ENCODE results near the gene PBRM1. TPM values are rescaled to one million over a fixed set of nuclear protein-coding genes. Genes with fewer than 3 reads are reported as not detected.
A peak's percentile ranks its signal among the peaks of the same experiment; 100 is the strongest.

Gene PBRM1
- total RNA-seq, 1 donor from 2014 or later: 51.5 TPM

GRCh38 chr3:52532838-52533622 is 152.7 kb downstream of the PBRM1 start:
- DNase-seq (ENCODE audit: low read depth): no peak
- H3K4me3 ChIP-seq (ENCODE audit: low read depth, low read length): peak overlapping the region; percentile 77
- no peak for TF ChIP-seq CTCF (conservative IDR thresholded peaks at IDR 0.05; ENCODE audit: low read depth, low read length)

GRCh38 chr3:52532517-52532837 is 153.2 kb downstream of the PBRM1 start:
- DNase-seq (ENCODE audit: low read depth): no peak
- no peak for TF ChIP-seq CTCF (conservative IDR thresholded peaks at IDR 0.05; ENCODE audit: low read depth, low read length)

GRCh38 chr3:52531860-52532516 is 153.7 kb downstream of the PBRM1 start:
- no peak for TF ChIP-seq CTCF (conservative IDR thresholded peaks at IDR 0.05; ENCODE audit: low read depth, low read length)
- H3K4me3 ChIP-seq (ENCODE audit: low read depth, low read length): peak overlapping the region; percentile 77
- DNase-seq (ENCODE audit: low read depth): no peak

More at GRCh38 chr3:52532517-52532837, 153.2 kb downstream of the PBRM1 start:
- peak overlapping the region; percentile 77 for H3K4me3 ChIP-seq (ENCODE audit: low read depth, low read length)

GRCh38 chr3:52530918-52531826 is 154.5 kb downstream of the PBRM1 start:
- no peak for DNase-seq (ENCODE audit: low read depth)
- no peak for TF ChIP-seq CTCF (conservative IDR thresholded peaks at IDR 0.05; ENCODE audit: low read depth, low read length)

GRCh38 chr3:52529376-52530333 is 156.1 kb downstream of the PBRM1 start:
- DNase-seq (ENCODE audit: low read depth): no peak
- no peak for TF ChIP-seq CTCF (conservative IDR thresholded peaks at IDR 0.05; ENCODE audit: low read depth, low read length)
- H3K4me3 ChIP-seq (ENCODE audit: low read depth, low read length): no peak overlapping the region

More at GRCh38 chr3:52530918-52531826, 154.5 kb downstream of the PBRM1 start:
- H3K4me3 ChIP-seq (ENCODE audit: low read depth, low read length): no peak overlapping the region
